Endothelial cell of umbilical vein (primary cell): ENCODE measurements around the gene CDC34. TPM values are rescaled to one million over a fixed set of nuclear protein-coding genes. Genes with fewer than 3 reads are reported as not detected.

Source experiments
- BruUV-seq: library from RNA; stranded (reverse); fragments of 400-500 nt; replicated peaks from 2 replicates; lab custom pipeline; 2021; lab: Mats Ljungman, UMichigan
- CTCF ChIA-PET: fragments of 300-600, 350-600 bp; sonication (Branson Sonifier 250); formaldehyde crosslinking; loops from one replicate; lab custom pipeline; 2021; ENCODE audit warnings: antibody characterized with exemption, inconsistent platforms; lab: Charles Lee
- POLR2A ChIA-PET: fragments of 300-600, 350-600 bp; sonication (Branson Sonifier 250); formaldehyde crosslinking; loops from one replicate; lab custom pipeline; 2021; ENCODE audit warnings: antibody characterized with exemption, inconsistent platforms; lab: Charles Lee
- DNase-seq: peaks from one replicate; pipeline ENCODE4 v3.0.0-alpha.2; 2011; ENCODE audit warnings: low read depth, low spot score
- FAIRE-seq: peaks from 2 replicates; lab custom pipeline; 2011; peaks lifted over from hg19 to GRCh38; lab: Jason Lieb, UNC
- H2AFZ ChIP-seq: 2 replicates; pipeline ENCODE4 v1.6.0; 2012; ENCODE audit warnings: low read depth, low read length, control low read depth, inconsistent platforms
- H3K27ac ChIP-seq: 2 replicates; pipeline ENCODE4 v1.5.1; 2011; ENCODE audit warnings: low read depth, mild to moderate bottlenecking, control low read depth, low read length, moderate library complexity; ENCODE audit not compliant: insufficient read depth
- H3K27me3 ChIP-seq, 2 experiments: 2 replicates each; pipeline versions ENCODE4 v1.6.0 to v1.6.1; 2011; ENCODE audit warnings: low read length in 2 of 2, mixed read lengths in 1 of 2; ENCODE audit not compliant: control insufficient read depth in 2 of 2, insufficient read depth in 2 of 2
- H3K36me3 ChIP-seq, 2 experiments: 2 replicates in 1 of 2; 3 replicates in 1 of 2; pipeline ENCODE4 v1.5.1; 2011; ENCODE audit warnings: low read length in 2 of 2, mild to moderate bottlenecking in 1 of 2, moderate library complexity in 1 of 2; ENCODE audit not compliant: control insufficient read depth in 2 of 2, insufficient read depth in 2 of 2; ENCODE audit errors: extremely low read depth in 1 of 2
- H3K4me1 ChIP-seq: 3 replicates; pipeline ENCODE4 v1.5.1; 2011; ENCODE audit warnings: mild to moderate bottlenecking, low read length; ENCODE audit not compliant: control insufficient read depth, insufficient read depth; ENCODE audit errors: extremely low read depth
- H3K4me2 ChIP-seq: 2 replicates; pipeline ENCODE4 v1.6.1; 2011; ENCODE audit warnings: low read length, control low read depth, mixed read lengths; ENCODE audit not compliant: insufficient read depth
- H3K4me3 ChIP-seq, 3 experiments: fragments of 200-600 bp in 1 of 3; sonication (generic), shearing (Covaris generic) in 1 of 3; replicated peaks in 1 of 3; 2 replicates each; pipeline ENCODE4 v1.5.1; 2011 to 2016; ENCODE audit warnings: control low read depth in 3 of 3, low read length in 3 of 3, mild to moderate bottlenecking in 2 of 3, inconsistent platforms in 1 of 3, low read depth in 1 of 3, moderate library complexity in 1 of 3; ENCODE audit not compliant: insufficient read depth in 1 of 3
- H3K79me2 ChIP-seq: 2 replicates; pipeline ENCODE4 v1.6.0; 2012; ENCODE audit warnings: low read length, inconsistent platforms; ENCODE audit not compliant: control insufficient read depth, insufficient read depth
- H3K9ac ChIP-seq: replicated peaks from 2 replicates; pipeline ENCODE3; 2011; ENCODE audit warnings: low read length, control low read depth; ENCODE audit not compliant: insufficient read depth; ENCODE audit errors: extremely low read depth
- H3K9me1 ChIP-seq: replicated peaks from 3 replicates; pipeline ENCODE4 v1.6.0; 2011; ENCODE audit warnings: mild to moderate bottlenecking, low read length; ENCODE audit not compliant: control insufficient read depth, insufficient read depth; ENCODE audit errors: extremely low read depth
- H3K9me3 ChIP-seq: replicated peaks from 2 replicates; pipeline ENCODE4 v1.5.1; 2012; ENCODE audit warnings: low read length, inconsistent platforms; ENCODE audit not compliant: control insufficient read depth, insufficient read depth
- H4K20me1 ChIP-seq: replicated peaks from 2 replicates; pipeline ENCODE3; 2011; ENCODE audit warnings: mild to moderate bottlenecking, low read length; ENCODE audit not compliant: control insufficient read depth, insufficient read depth; ENCODE audit errors: extremely low read depth
- CTCF ChIP-seq, 2 donors: IDR thresholded peaks; 1 replicate in 1 of 2; 2 replicates in 1 of 2; pipeline ENCODE4 v1.5.1; 2011; ENCODE audit warnings: low read length in 2 of 2, mild to moderate bottlenecking in 2 of 2, moderate library complexity in 2 of 2, control low read depth in 1 of 2, inconsistent platforms in 1 of 2, low read depth in 1 of 2; ENCODE audit not compliant: insufficient read depth in 1 of 2; ENCODE audit errors: extremely low read depth in 1 of 2
- EZH2 ChIP-seq: IDR thresholded peaks from 2 replicates; pipeline ENCODE4 v1.6.1; 2012; ENCODE audit warnings: borderline replicate concordance, low read depth, mild to moderate bottlenecking, moderate library complexity, low read length, inconsistent platforms; ENCODE audit not compliant: severe bottlenecking
- FOS ChIP-seq: IDR thresholded peaks from 2 replicates; pipeline ENCODE4 v1.6.1; 2011; ENCODE audit warnings: mild to moderate bottlenecking, low read length, moderate library complexity, borderline replicate concordance; ENCODE audit not compliant: insufficient read depth
- GATA2 ChIP-seq: IDR thresholded peaks from 2 replicates; pipeline ENCODE4 v1.7.0; 2011; ENCODE audit warnings: low read depth, mild to moderate bottlenecking, moderate library complexity, mixed read lengths, low read length; ENCODE audit not compliant: insufficient read length, insufficient read depth
- JUN ChIP-seq: IDR thresholded peaks from 2 replicates; pipeline ENCODE4 v1.6.1; 2011; ENCODE audit warnings: borderline replicate concordance, low read depth; ENCODE audit not compliant: insufficient read length, insufficient read depth
- MYC ChIP-seq: IDR thresholded peaks from one replicate; pipeline ENCODE4 v1.6.1; 2011; ENCODE audit warnings: mild to moderate bottlenecking, low read depth, low read length
- POLR2A ChIP-seq: IDR thresholded peaks from 2 replicates; pipeline ENCODE4 v1.6.1; 2012; ENCODE audit warnings: low read depth, mild to moderate bottlenecking, control low read depth, low read length
- POLR2AphosphoS5 ChIP-seq: IDR thresholded peaks from 2 replicates; pipeline ENCODE4 v1.6.1; 2012; ENCODE audit warnings: low read depth, mild to moderate bottlenecking, control low read depth, low read length, moderate library complexity; ENCODE audit not compliant: insufficient read depth
- dilution Hi-C: fragments of 300-500 bp; cut with MboI; formaldehyde crosslinking; loops from one replicate; pipeline ENCODE4 v1.15.0; 2019; ENCODE audit warnings: low sequenced_read_pairs; ENCODE audit not compliant: extremely low pct_ligation_motif_present
- intact Hi-C: fragments of 100-400 bp; cut with micrococcal nuclease; formaldehyde crosslinking; loops from one replicate; pipeline ENCODE4 v1.10.0; 2022
- polyA plus RNA-seq, 4 experiments: library from polyadenylated mRNA; depleted of rRNA in 3 of 4; stranded (reverse) in 3 of 4; unstranded in 1 of 4; fragments of >200 nt; gene quantifications; 2 replicates each; pipeline versions ENCODE4 v1.2.1 to v1.2.3, GENCODE V29; 2011 to 2012; ENCODE audit warnings: missing spikeins in 1 of 4
- total RNA-seq: library from RNA; stranded (reverse); gene quantifications from 2 replicates; pipeline ENCODE4 v1.2.3, GENCODE V29; 2021
- TF ChIP-seq, protein P1 (sequence below): IDR thresholded peaks from 2 replicates; pipeline ENCODE4 v1.6.1; 2011; ENCODE audit not compliant: insufficient read depth, insufficient read length

Gene CDC34
- total and polyA plus RNA-seq, 2 donors (not counting 3 experiments of a cell fraction or from before 2014, with no cell fraction given) = 90.4 to 92.9 TPM

DNA sequence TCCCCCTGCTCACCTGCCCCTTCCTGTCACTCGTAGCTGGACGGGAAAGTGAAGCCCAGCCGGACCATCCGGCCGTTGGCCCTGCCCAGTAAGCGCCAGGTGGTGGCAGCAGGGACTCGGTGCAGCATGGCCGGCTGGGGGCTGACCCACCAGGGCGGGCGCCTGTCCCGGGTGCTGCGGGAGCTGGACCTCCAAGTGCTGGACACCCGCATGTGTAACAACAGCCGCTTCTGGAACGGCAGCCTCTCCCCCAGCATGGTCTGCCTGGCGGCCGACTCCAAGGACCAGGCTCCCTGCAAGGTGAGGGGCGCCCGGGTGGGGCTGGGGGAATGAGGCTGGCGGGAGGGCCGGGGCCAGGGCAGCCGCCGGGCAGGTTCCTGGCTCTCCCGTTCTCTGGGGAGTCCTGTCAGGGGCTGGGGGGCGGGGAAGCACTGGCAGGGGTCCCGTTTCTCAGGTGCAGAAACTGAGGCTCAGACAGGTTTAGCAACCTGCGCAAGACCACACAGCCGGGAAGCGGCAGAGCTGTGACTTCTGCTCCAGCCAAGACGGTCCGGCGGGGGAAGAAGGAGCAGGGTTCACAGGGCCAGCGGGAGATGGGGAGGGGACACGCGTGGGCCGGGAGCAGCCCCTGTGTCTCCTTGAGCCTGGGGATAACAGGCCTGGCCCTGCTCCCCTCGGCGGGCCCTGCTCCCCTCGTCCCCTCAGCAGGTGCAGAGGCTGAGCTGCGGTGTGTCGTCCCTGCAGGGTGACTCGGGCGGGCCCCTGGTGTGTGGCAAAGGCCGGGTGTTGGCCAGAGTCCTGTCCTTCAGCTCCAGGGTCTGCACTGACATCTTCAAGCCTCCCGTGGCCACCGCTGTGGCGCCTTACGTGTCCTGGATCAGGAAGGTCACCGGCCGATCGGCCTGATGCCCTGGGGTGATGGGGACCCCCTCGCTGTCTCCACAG lies 17.6 kb downstream of the CDC34 start:
- H4K20me1 ChIP-seq = no peaks in the 10 kb centered on the region
- CTCF ChIA-PET = no interaction called here
- H3K4me3 ChIP-seq = no peak overlapping the region
- H3K4me2 ChIP-seq = no peak overlapping the region
- H3K36me3 ChIP-seq = no peaks in the 10 kb centered on the region
- H3K27ac ChIP-seq = no peak overlapping the region
- H3K27me3 ChIP-seq = no peaks in the 10 kb centered on the region
- no peaks in the 10 kb centered on the region for H3K4me1 ChIP-seq
- dilution Hi-C loops (no loop called here), intact Hi-C loops (no loop called here)
- POLR2A ChIA-PET = no interaction called here
- H2AFZ ChIP-seq = no peak overlapping the region
- H3K9me3 ChIP-seq = no peaks in the 10 kb centered on the region
- FAIRE-seq (no peak), DNase-seq (no peak)
- no TSS peak for BruUV-seq
- no peaks in the 10 kb centered on the region for H3K9me1 ChIP-seq
- no peak overlapping the region for H3K9ac ChIP-seq
- TF ChIP-seq MYC (no peak), EZH2 (no peak), JUN (no peak), POLR2AphosphoS5 (no peak), GATA2 (no peak), FOS (no peak), POLR2A (no peak), CTCF (IDR thresholded peaks at IDR 0.05; ENCODE audit: extremely low read depth in 1 of 2, insufficient read depth in 1 of 2, low read depth in 1 of 2, low read length in 2 of 2) (no peak)
- TF ChIP-seq, protein P1, sequence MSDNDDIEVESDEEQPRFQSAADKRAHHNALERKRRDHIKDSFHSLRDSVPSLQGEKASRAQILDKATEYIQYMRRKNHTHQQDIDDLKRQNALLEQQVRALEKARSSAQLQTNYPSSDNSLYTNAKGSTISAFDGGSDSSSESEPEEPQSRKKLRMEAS = no peak
- no peaks in the 10 kb centered on the region for H3K79me2 ChIP-seq
